Metanephros (tissue), 1 donor: ENCODE measurements around the gene SEH1L. TPM values are rescaled to one million over a fixed set of nuclear protein-coding genes. Genes with fewer than 3 reads are reported as not detected.

Experiments used
- total RNA-seq: library from RNA; depleted of rRNA; stranded (reverse); fragments of >200 nt; gene quantifications from one replicate; pipeline ENCODE4 v1.2.3, GENCODE V29; 2014

Gene SEH1L
- 33.4 TPM for total RNA-seq

GRCh38 chr18:12947285-12948049 lies at the start of gene SEH1L:
Gene SEH1L, plus strand, starts transcription at chr18:12948011. Its CDS starts 111 bp downstream, at chr18:12948122.

GRCh38 chr18:12990967-12991820 lies 43.4 kb downstream of the SEH1L start, which contains the start of gene CEP192:
Gene CEP192, plus strand, starts transcription at chr18:12991362. Its CDS starts 8,063 bp downstream, at chr18:12999425.

Other genes starting within 250 kb of the SEH1L start
- 13.6 TPM for gene CEP76, start 245.3 kb upstream of the SEH1L start, total RNA-seq
- 46.5 TPM for gene PSMG2, start 245.0 kb upstream of the SEH1L start, total RNA-seq
- 28.2 TPM for gene PTPN2, start 63.8 kb upstream of the SEH1L start, total RNA-seq
- gene CEP192, start 43.4 kb downstream of the SEH1L start, total RNA-seq: 37.0 TPM